NCI-H526 treated with DMSO at 0.1 percent for 48 hours (cell line): Measurements from ENCODE around the gene LGALS1.
A peak's percentile ranks its signal among the peaks of the same experiment; 100 is the strongest.
"Not testable (repeated sequence)": the region's sequence is repeated elsewhere in the genome, so short reads cannot be mapped to it uniquely, and the experiment has no call there.

Source experiments
- DNase-seq: peaks from one replicate; lab custom pipeline; 2025; lab: John Stamatoyannopoulos, UW

The LGALS1 gene

DNA sequence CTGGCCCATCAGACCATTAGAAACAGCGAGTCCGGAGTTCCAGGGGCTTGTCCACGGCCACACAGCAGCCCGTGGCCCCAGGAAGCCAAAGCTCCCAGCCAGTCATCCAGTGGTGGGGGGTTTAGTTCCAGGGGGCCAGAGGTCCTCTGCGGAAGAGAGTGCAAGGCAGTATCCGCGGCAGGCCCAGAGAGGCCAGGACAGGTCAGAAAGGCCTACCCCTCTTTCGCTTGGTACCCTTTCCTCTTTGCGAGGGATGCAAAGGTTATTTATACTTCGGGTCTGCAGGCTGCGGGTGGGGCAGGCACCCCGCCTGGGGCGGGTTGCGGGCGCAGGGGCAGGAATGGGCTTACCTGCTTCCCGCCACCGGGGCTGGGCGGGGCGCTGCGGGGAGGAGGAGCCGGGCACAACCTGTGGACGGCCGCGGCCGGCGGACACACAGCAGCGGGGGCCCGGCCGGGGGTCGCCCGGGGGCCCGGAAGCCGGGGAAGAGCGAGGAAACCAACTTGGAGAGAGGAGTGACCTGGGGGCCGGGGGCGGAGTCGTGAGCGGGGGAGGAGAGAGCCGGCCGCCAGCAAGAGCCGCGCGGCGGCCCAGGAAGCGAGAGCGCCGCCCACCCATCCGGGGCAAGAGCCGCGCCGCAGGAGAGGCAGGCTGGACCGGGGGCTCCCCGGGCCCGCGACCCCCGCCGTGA, 36.2 kb upstream of the LGALS1 start, which contains the start of gene SH3BP1:
Gene SH3BP1 (plus strand): TSS at position 600 of the 691 bp plus-strand sequence. CDS start 119 bp downstream, outside the sequence.
- DNase-seq: no peak

DNA sequence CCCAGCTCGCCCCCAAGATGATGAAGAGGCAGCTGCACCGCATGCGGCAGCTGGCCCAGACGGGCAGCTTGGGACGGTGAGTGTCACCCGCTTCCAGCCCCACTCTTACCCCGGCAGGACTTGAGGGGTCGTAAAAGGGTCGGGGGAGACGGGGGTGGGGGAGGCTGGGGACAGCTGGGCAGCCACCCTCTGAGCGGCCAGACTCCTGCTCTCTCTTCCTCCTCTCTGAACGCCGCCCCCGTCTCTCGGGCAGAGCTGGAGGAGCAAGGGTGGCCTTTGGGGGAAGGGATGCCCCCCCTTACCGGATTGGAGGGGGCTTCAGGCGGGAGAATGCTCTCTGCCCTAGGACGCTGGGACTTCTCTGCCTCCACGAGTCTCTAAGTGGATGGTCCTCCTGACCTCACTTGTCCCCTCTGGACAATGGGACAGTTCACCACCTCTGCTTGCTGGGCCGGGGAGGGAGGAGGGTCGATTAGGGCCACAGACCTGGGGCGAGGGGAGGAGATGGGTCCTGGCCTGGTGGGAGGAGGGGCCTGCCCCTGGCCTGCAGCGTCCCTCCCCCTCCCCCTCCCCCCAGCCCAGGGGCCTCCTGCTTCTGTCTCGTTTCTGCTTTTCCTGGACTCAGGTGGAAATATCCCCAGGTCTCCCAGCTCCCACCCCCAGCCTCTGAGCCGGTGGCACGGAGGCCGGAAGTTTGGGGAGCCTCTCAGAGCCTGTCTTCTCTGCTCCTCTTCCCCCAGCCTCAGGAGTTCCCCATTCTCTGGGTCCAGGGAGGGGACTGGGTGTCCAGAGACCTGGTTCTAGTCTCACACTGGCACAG, 35.5 kb upstream of the LGALS1 start:
- DNase-seq: no peak

DNA sequence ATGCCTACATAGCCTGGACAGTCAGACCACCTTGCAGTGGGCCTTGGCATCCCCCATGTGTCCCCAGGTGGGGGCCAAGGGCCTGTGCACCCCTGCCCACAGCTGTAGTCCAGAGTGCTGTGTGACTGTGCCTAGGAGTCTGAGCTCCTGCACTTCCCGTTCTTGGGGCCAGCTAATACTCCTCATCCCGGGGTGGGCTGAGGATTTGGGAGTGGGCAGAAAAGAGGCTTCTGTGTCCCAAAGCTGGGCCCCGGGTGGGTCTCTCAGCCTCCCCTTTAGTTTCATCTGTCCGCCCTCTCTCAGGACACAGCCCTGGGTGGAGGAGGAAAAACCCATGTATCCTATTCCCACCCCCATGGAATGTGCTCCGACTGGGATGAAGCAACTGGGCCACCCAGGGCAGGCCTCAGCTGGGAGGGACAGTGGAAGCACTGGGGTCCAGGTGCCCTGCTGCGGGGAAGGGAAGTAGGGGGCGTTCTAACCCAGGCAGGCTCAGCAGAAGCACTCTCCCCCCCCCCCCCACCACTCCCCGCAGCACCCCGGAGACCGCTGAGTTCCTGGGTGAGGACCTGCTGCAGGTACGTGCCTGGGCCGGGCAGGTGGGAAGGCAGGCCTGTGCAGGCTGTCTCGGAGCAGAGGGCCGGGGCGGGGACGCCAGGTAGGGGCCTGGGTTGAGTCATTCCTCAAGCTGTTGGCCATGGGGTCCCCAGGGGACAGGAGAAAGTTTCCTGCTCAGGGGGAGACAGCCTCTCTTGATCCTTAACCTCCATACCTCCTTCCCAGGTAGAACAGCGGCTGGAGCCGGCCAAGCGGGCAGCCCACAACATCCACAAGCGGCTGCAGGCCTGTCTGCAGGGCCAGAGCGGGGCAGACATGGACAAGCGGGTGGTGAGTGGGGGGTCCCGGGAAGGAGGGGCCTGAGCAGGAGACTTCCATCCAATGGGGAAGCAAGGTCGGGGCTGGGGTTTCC, 34.6 kb upstream of the LGALS1 start:
- DNase-seq: no peak

DNA sequence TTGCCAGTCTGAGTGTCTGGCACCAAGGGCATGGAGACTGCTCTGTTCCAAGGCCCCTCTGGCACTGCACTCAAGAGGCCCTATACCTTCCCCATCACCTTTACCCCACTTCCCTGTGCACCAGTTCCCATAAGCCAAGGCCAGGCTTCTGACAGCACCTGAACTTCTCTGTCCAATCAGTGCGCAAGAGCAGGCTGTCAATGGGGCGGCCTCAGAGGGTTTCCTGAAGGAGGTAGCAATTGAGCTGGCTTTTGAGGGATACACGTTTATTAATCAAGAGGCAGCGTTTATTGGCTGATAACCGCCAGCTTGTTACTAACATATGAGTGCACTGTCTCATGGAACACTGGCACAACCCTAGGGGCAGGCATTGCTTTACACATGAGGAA, 33.9 kb upstream of the LGALS1 start:
- no peak for DNase-seq

DNA sequence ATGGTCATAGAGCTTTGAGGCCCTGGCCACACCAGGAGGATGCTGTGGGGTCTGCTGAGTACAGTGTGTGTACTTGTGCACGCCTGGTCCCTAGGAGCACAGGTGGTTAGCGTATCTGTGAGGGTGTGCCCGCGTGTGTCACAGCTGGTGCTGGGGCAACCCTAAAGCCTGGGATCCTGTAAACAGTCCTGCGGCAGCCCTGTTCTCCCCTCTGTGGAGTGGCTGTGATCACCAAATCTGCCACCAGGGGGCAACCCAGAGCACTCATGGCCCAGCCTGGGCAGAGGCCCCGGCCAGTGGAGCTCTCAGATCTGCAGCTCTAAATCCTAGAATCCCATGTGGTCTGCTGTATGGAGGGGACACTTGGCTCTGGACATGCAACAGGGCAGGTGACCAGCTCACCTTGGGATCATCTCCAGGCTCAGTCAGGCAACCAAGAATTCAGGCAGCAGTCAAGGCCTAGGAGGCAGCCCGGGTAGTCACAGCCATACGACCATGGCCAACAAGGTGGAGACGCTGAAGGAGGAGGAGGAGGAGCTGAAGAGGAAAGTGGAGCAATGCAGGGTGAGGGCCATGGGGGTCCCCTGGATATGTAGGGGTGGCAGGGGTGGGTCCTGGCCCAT, 32.1 kb upstream of the LGALS1 start:
- no peak for DNase-seq

- DNase-seq: no peak
These were observed 28.1 kb upstream of the LGALS1 start for GRCh38 chr22:37647317-37647716.

DNA sequence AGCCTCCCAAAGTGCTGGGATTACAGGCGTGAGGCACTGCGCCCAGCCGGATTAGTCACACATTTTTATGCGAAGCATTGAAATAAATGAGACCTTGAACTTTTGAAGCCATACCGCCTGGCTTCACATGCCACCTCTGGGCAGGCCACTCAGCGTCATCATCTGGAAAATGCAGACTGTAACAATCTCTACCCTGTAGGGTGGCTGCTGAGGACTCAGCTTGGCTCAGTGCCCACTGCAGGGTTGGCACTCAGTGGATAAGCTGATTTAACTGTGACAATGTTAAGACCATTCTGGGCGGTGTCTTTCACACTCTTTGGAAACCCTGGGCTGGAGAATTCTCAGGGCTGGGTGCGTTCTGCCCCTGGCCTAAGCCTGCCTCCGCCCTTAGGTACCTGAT, 27.5 kb upstream of the LGALS1 start:
- DNase-seq: no peak

GRCh38 chr22:37650463-37651136, 24.8 kb upstream of the LGALS1 start:
- no peak for DNase-seq

DNA sequence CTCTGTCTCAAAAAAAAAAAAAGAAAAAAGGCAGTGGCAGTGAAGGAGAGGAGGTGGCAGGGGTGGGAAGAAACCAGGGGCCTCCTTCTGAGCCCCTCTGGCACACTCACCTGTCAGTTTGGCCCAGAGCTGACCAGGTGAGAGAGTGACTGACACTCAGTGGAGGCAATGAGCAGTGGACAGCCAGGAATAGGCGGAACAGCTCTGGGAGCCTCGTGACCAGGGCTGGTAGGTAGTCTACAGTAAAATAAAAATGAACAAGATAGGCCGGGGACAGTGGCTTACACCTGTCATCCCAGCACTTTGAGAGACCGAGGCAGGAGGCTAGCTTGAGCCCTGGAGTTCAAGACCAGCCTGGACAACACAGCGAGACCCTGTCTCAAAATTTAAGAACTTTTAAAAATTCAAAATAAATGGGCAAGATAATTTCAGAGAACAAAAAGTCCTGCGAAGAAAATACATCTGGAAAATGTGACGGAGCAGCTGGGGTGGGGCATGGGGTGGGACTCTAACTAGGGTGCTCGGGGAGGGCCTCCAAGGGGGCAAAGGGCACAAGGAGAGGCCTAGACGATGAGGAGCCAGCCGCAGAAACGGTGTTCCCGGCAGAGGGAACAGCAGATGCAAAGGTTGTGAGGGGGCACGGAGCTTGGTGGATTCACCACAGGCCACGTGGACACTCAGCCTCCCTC, 20.7 kb upstream of the LGALS1 start:
- no peak for DNase-seq

GRCh38 chr22:37655252-37655563, 20.2 kb upstream of the LGALS1 start:
- no peak for DNase-seq

DNA sequence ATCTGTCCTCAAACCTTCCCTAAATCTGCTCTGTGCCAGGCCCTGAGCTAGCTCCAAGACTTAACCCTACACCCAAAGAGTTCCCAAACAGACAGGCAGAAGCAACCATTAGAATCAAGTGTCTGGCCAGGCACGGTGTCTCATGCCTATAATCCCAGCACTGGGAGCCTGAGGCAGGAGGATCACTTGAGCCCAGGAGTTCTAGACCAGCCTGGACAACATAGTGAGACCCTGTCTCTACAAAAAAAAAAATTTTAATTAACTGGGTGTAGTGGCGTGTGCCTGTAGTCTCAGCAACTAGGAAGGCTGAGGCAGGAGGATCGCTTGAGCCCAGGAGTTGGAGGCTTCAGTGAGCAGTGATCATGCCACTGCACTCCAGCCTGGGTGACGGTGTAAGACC, 18.9 kb upstream of the LGALS1 start:
- DNase-seq: not testable (repeated sequence)

GRCh38 chr22:37657590-37658132, 17.8 kb upstream of the LGALS1 start:
- no peak for DNase-seq

DNA sequence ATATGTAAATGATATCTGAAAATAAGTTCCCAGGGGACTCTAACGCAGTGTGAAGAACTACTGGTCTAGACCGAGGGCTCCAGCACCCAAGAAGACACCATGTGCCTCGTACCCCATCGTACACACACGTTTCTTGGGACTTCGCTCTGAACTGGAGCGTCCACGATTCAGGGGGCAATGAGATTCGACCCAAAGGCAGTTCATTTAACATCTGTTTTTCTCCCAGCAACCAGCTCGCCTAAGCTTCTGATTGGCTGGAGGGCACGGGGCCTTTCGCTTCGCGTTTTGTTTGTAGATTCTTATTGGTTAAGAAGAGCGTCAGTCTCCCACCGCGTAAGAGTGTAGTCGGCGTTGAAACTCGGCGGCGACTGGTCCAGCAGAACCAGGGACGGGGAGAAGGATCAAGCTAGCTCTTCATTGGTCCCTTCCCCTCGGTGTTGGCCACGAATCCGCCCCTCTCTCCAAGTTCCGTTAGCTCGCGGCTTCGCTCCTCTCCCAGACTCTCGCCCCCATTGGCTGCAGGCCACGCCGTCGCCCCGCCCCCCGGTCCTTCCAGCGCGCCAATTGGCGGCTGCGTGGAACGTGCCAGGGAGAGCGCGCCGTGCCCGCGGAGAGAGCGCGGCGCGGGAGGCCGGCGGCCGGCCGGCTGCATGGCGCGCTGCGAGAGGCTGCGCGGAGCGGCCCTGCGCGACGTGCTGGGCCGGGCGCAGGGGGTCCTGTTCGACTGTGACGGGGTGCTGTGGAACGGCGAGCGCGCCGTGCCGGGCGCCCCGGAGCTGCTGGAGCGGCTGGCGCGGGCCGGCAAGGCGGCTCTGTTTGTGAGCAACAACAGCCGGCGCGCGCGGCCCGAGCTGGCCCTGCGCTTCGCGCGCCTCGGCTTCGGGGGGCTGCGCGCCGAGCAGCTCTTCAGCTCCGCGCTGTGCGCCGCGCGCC, 17.0 kb upstream of the LGALS1 start, which contains the start of gene PDXP:
Gene PDXP (plus strand): TSS at position 591 of the 933 bp plus-strand sequence. CDS start 60 bp downstream, at position 651.
- DNase-seq: peak; percentile 96

DNA sequence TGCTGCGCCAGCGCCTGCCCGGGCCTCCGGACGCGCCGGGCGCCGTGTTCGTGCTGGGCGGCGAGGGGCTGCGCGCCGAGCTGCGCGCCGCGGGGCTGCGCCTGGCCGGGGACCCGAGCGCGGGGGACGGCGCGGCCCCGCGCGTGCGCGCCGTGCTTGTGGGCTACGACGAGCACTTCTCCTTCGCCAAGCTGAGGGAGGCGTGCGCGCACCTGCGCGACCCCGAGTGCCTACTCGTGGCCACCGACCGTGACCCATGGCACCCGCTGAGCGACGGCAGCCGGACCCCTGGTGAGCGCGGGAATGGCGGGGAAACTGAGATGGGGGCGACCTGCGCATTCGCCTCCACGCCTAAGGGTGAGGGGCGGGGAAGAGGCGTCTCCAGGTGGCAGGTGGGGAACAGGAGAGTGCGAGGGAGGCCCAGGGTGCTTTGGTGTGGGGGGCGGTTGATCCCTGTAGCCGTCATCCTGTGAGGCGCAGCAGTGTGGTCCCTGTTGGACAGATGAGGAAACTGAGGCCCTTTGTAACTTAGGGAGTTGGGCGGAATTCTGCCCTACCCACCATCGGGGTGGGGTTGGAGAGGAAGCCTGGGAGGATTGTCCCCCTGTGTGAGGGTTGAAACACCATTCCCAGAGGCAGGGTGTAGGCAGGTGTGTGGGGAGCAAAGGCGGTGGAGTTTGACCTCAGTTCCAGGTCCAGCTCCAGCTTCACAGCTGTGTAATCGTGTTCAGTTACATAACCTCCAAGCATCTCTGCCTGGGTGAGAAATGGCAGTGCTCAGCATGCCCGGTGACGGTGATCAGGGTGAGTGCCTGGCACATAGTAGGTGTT, 16.2 kb upstream of the LGALS1 start:
- no peak for DNase-seq

DNA sequence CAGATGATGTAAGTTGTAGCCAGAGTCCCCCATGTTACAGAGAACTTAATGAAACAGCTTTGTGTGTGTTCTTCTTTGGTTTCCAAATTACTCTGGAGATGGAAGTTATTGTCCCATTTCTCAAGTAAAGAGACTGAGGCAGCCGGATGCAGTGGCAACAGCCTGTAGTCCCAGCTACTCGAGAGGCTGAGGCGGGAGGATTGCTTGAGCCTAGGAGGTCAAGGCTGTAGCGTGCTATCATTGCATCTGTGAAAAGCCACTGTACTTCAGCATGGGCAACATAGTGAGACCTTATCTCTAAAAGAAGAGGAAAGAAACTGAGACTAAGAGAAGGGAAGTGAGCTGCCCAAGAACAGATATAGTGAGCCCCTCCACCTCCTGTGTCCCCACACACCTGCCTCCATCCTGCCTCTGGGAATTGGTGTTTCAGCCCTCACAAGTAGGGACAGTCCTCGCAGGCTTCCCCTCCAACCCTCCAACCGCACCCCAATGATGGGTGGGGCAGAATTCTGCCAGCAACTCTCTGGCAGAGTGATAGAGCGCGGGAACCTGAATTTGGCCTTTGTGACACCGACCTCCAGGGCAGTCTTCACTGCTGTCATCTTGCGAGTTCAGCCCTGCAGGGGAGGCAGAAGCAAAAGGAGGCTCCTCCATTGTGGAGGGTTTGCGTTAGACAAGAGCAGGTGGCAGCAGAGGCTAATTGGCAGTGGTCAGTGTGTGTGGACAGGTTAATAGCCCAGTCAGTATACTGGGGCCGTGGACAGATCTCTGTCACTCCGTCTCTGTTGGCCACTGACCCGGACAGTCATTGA, 15.3 kb upstream of the LGALS1 start:
- DNase-seq: no peak

GRCh38 chr22:37660709-37661045, 14.8 kb upstream of the LGALS1 start:
- DNase-seq: no peak

DNA sequence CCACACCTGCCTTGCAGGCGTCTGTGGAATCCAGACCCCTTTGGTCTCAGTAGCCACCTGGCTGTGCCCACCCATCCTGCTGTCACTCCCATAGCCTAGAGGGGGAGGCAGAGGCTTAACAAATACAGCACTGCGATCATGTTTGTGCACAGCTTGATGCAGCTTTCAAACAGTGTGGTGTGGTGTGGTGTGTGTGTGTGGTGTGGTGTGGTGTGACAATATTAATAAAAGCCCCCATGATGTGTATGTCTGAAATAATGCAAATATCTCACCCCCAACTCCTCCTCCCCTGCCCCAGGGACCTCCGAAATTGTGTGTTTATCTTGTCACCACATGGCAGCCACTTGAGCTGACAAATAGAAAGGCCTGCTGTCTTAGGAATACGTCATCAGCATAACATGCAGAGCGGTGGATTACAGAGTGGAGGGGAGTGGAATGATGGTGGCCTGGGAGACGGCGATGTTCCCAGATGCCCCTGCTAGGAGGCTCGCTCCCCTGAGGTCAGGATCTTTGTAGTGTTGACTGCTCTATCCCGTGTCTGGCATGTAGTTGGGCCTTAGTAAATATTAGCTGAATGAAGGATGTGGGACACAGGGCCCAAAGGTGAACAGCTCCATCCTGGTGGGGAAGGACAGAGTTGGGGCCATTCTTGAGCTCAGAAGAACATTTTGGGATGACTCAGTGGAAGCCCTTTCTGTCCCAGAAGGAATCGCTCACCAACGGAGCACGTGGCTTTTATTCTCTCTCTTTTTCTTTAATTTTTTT, 14.1 kb upstream of the LGALS1 start:
- DNase-seq: no peak
